ENCODE results near the gene PCDHGA6. TPM values are rescaled to one million over a fixed set of nuclear protein-coding genes. Genes with fewer than 3 reads are reported as not detected.

Gene PCDHGA6
- total and polyA plus RNA-seq, 2 donors (not counting 1 experiment from before 2014, with no cell fraction given): 0.78 to 2.5 TPM

GRCh38 chr5:141360685-141361084 is 13.0 kb upstream of the PCDHGA6 start:
- H4K20me1 ChIP-seq (ENCODE audit: control insufficient read depth, insufficient read depth, low read length, poor library complexity, severe bottlenecking): no peaks in the 10 kb centered on the region
- H3K27ac Mint-ChIP-seq: no peak overlapping the region
- H3K4me2 ChIP-seq (replicated peaks; ENCODE audit: low read depth, low read length, poor library complexity, severe bottlenecking): peak overlapping the region; percentile 46
- H2AFZ ChIP-seq (ENCODE audit: insufficient read depth, low read depth, low read length, poor library complexity, severe bottlenecking): no peak overlapping the region
- peaks cover 0 to 4% of the 10 kb centered on the region in 2 donors for H3K4me1 ChIP-seq (ENCODE audit: control insufficient read depth in 2 of 2, insufficient read depth in 2 of 2, low read length in 2 of 2)
- DNase-seq (no peak), ATAC-seq (ENCODE audit: low read depth) (no peak)
- H3K9me3 ChIP-seq (ENCODE audit: control extremely low read depth in 1 of 3, control insufficient read depth in 2 of 3, insufficient read depth in 1 of 3, low read length in 2 of 3): peaks cover 8 to 57% (median 51%) of the 10 kb centered on the region in 3 donors
- H3K9me3 Mint-ChIP-seq (ENCODE audit: insufficient read depth): peaks cover 7% of the 10 kb centered on the region
- no peaks in the 10 kb centered on the region for H3K79me2 ChIP-seq (ENCODE audit: control insufficient read depth, insufficient read depth, low read length)
- ChIA-PET CTCF (no interaction called here), POLR2A (no interaction called here)
- H3K4me3 ChIP-seq (ENCODE audit: control extremely low read depth in 1 of 5, extremely low read depth in 1 of 5, insufficient read depth in 1 of 5, low read depth in 2 of 5, low read length in 4 of 5): peak overlapping the region in 1 of 5 experiments; percentile 45
- H3K27me3 ChIP-seq (replicated peaks in 1 of 4; ENCODE audit: control extremely low read depth in 1 of 4, control insufficient read depth in 3 of 4, insufficient read depth in 4 of 4, low read length in 3 of 4): peaks cover 0 to 71% (median 45%) of the 10 kb centered on the region in 4 experiments
- WGBS (ENCODE audit: insufficient coverage): 64% methylated on average over 13 of the region's 15 CpGs
- H3K9ac ChIP-seq (ENCODE audit: low read length): no peak overlapping the region
- peaks cover 9% of the 10 kb centered on the region for H3K4me1 Mint-ChIP-seq
- H3K27ac ChIP-seq (ENCODE audit: low read length in 2 of 2): no peak overlapping the region
- H3K36me3 ChIP-seq (replicated peaks in 1 of 2; ENCODE audit: control extremely low read depth in 1 of 2, control insufficient read depth in 1 of 2, extremely low read depth in 1 of 2, insufficient read depth in 2 of 2, low read length in 1 of 2): no peaks in the 10 kb centered on the region
- H3K4me3 Mint-ChIP-seq: peak overlapping the region; percentile 26
- intact Hi-C loops (cut with micrococcal nuclease): no loop called here
- TF ChIP-seq CTCF (IDR thresholded peaks at IDR 0.05) (no peak), EZH2 (IDR thresholded peaks at IDR 0.05; ENCODE audit: borderline replicate concordance, insufficient read depth, low read depth, low read length, poor library complexity, severe bottlenecking) (no peak)
- H3K27me3 Mint-ChIP-seq: peaks cover 70% of the 10 kb centered on the region

GRCh38 chr5:141362719-141363118 is 11.0 kb upstream of the PCDHGA6 start:
- Histone ChIP-seq H3K27me3 (replicated peaks in 1 of 4; ENCODE audit: control extremely low read depth in 1 of 4, control insufficient read depth in 3 of 4, insufficient read depth in 4 of 4, low read length in 3 of 4) (peaks cover 0 to 70% (median 42%) of the 10 kb centered on the region in 4 experiments), H3K9me3 (ENCODE audit: control extremely low read depth in 1 of 3, control insufficient read depth in 2 of 3, insufficient read depth in 1 of 3, low read length in 2 of 3) (peaks cover 10 to 57% (median 53%) of the 10 kb centered on the region in 3 donors), H3K36me3 (replicated peaks in 1 of 2; ENCODE audit: control extremely low read depth in 1 of 2, control insufficient read depth in 1 of 2, extremely low read depth in 1 of 2, insufficient read depth in 2 of 2, low read length in 1 of 2) (no peaks in the 10 kb centered on the region), H3K9ac (ENCODE audit: low read length) (no peak overlapping the region), H3K4me2 (replicated peaks; ENCODE audit: low read depth, low read length, poor library complexity, severe bottlenecking) (no peak overlapping the region), H3K27ac (ENCODE audit: low read length in 2 of 2) (no peak overlapping the region), H3K4me3 (ENCODE audit: control extremely low read depth in 1 of 5, extremely low read depth in 1 of 5, insufficient read depth in 1 of 5, low read depth in 2 of 5, low read length in 4 of 5) (no peak overlapping the region), H2AFZ (ENCODE audit: insufficient read depth, low read depth, low read length, poor library complexity, severe bottlenecking) (no peak overlapping the region), H3K79me2 (ENCODE audit: control insufficient read depth, insufficient read depth, low read length) (no peaks in the 10 kb centered on the region), H4K20me1 (ENCODE audit: control insufficient read depth, insufficient read depth, low read length, poor library complexity, severe bottlenecking) (no peaks in the 10 kb centered on the region), H3K4me1 (ENCODE audit: control insufficient read depth in 2 of 2, insufficient read depth in 2 of 2, low read length in 2 of 2) (peaks cover 0 to 4% of the 10 kb centered on the region in 2 donors)
- peaks cover 7% of the 10 kb centered on the region for H3K9me3 Mint-ChIP-seq (ENCODE audit: insufficient read depth)
- peak overlapping the region; percentile 5 for H3K4me3 Mint-ChIP-seq
- CTCF ChIA-PET: no interaction called here
- no peak for DNase-seq
- no peak for ATAC-seq (ENCODE audit: low read depth)
- peaks cover 9% of the 10 kb centered on the region for H3K4me1 Mint-ChIP-seq
- intact Hi-C loops (cut with micrococcal nuclease): no loop called here
- no peak overlapping the region for H3K27ac Mint-ChIP-seq
- POLR2A ChIA-PET: no interaction called here
- H3K27me3 Mint-ChIP-seq: peaks cover 62% of the 10 kb centered on the region
- TF ChIP-seq CTCF (IDR thresholded peaks at IDR 0.05) (no peak), EZH2 (IDR thresholded peaks at IDR 0.05; ENCODE audit: borderline replicate concordance, insufficient read depth, low read depth, low read length, poor library complexity, severe bottlenecking) (no peak)

Measured in B cell (primary cell).